ENCODE results near the gene MMP21. TPM values are rescaled to one million over a fixed set of nuclear protein-coding genes. Genes with fewer than 3 reads are reported as not detected.

The MMP21 gene
- total and polyA plus RNA-seq, 10 of the 15 experiments (the other 5 are each of a cell fraction or from before 2014, with no cell fraction given): 0.08 to 0.24 TPM; not detected in 8

DNA sequence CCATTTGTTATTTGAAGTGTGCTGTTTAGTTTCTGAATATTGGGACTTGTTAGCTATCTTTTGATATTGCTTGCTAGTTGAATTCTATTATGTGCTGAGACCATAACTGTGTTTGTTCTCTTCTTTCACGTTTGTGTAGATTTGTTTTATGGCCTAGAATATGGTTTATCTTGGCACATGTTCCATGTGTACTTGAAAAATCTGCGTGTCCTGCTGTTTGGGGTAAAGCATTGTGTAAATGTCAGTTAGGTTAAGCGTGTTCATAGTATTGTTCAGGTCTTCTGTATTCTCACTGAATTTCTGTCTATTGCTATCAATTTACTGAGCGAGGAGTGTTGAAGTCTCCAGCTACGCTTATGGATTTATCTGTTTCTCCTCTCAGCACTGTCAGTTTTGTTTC is 19.4 kb downstream of the MMP21 start:
- RAD21 ChIA-PET (ENCODE audit: unreplicated experiment): no interaction called here
- WGBS (ENCODE audit: insufficient coverage, insufficient replicate concordance, low lambda C conversion rate, missing lambda C conversion rate): 85% methylated on average over 5 of the region's 5 CpGs
- Histone ChIP-seq H3K27ac (ENCODE audit: control insufficient read depth, insufficient read depth) (no peak overlapping the region), H3K79me2 (ENCODE audit: control insufficient read depth, insufficient read depth, low read length) (no peaks in the 10 kb centered on the region), H4K20me1 (ENCODE audit: control insufficient read depth, insufficient read depth) (no peaks in the 10 kb centered on the region; the same call in 1 of the 2 replicates), H3K9me3 (replicated peaks; ENCODE audit: control insufficient read depth, insufficient read depth, low read length) (no peaks in the 10 kb centered on the region), H3K27me3 (replicated peaks in 1 of 2; ENCODE audit: control insufficient read depth in 2 of 2, insufficient read depth in 2 of 2, low read length in 1 of 2) (no peaks in the 10 kb centered on the region), H3K4me2 (ENCODE audit: control insufficient read depth, insufficient read depth) (no peak overlapping the region), H3K4me1 (ENCODE audit: control insufficient read depth, insufficient read depth, low read length) (no peaks in the 10 kb centered on the region), H3K9ac (ENCODE audit: control insufficient read depth, insufficient read depth, low read length) (no peak overlapping the region), H2AFZ (ENCODE audit: control insufficient read depth, low read depth, low read length) (no peak overlapping the region), H3K4me3 (no peak overlapping the region), H3K36me3 (ENCODE audit: control insufficient read depth in 2 of 2, insufficient read depth in 2 of 2, low read length in 1 of 2) (peaks cover 12 to 61% of the 10 kb centered on the region in 2 experiments)
- no peak for FAIRE-seq
- in situ Hi-C loops (cut with MboI): no loop called here
- SMC1A ChIA-PET (ENCODE audit: uncharacterized antibody, unreplicated experiment): interaction anchor here (1.7 kb wide), 1 partner anchor 9 kb away, joined by 4 read pairs; no protein-coding TSS in a partner anchor
- intact Hi-C loops (cut with micrococcal nuclease; ENCODE audit: unreplicated experiment): no loop called here
- CTCF ChIA-PET: interaction anchor here (0.9 to 1.1 kb wide), 4 partner anchors 9 to 58 kb away, joined by 3 to 4 read pairs (median 4); no protein-coding TSS in a partner anchor
- TF ChIP-seq NFYB (IDR thresholded peaks at IDR 0.05; ENCODE audit: insufficient read depth, low read depth, low read length) (no peak), LARP7 (IDR thresholded peaks at IDR 0.05) (no peak), CREB1 (IDR thresholded peaks at IDR 0.05; ENCODE audit: low read depth) (no peak), MTA3 (IDR thresholded peaks at IDR 0.05; ENCODE audit: borderline replicate concordance, low read length) (no peak), POU2F2 (IDR thresholded peaks at IDR 0.05; ENCODE audit: borderline replicate concordance, low read depth, low read length) (no peak), NR2F1 (conservative IDR thresholded peaks at IDR 0.05) (no peak), NRF1 (conservative IDR thresholded peaks at IDR 0.05; ENCODE audit: low read depth, low read length) (no peak), IKZF2 (IDR thresholded peaks at IDR 0.05) (no peak)
- ATAC-seq: no peak
- DNase-seq (ENCODE audit: low read depth, low spot score): no peak
- BruUV-seq (replicated peaks): no TSS peak
- POLR2A ChIA-PET: no interaction called here

DNA sequence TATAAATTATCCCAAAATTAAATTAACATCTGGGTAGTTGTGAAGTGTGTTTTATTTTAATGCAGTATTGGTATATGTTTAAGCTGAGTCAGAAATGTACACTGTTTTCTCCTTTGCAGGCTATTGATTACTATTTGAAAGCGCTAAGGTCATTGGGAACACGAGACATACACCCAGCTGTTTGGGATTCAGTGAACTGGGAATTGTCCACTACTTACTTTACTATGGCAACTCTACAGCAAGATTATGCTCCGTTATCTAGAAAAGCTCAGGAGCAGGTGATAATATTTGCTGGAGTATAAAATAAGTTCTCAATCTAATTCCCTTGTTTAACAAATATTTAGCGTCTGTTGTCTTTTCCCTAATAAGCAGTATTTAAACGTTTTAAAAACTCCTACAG is 28.2 kb downstream of the MMP21 start:
- no peaks in the 10 kb centered on the region for H3K9me3 ChIP-seq (replicated peaks; ENCODE audit: control insufficient read depth, insufficient read depth, low read length)
- DNase-seq (ENCODE audit: low read depth, low spot score) (no peak), ATAC-seq (no peak), FAIRE-seq (no peak)
- no peak overlapping the region for H3K4me3 ChIP-seq
- H3K27ac ChIP-seq (ENCODE audit: control insufficient read depth, insufficient read depth): no peak overlapping the region
- RAD21 ChIA-PET (ENCODE audit: unreplicated experiment): no interaction called here
- WGBS (ENCODE audit: insufficient coverage, insufficient replicate concordance, low lambda C conversion rate, missing lambda C conversion rate): 88% methylated on average over 5 of the region's 5 CpGs
- H3K79me2 ChIP-seq (ENCODE audit: control insufficient read depth, insufficient read depth, low read length): no peaks in the 10 kb centered on the region
- no TSS peak for BruUV-seq (replicated peaks)
- H3K9ac ChIP-seq (ENCODE audit: control insufficient read depth, insufficient read depth, low read length): no peak overlapping the region
- TF ChIP-seq RAD51 (IDR thresholded peaks at IDR 0.05): no peak
- H3K27me3 ChIP-seq (replicated peaks in 1 of 2; ENCODE audit: control insufficient read depth in 2 of 2, insufficient read depth in 2 of 2, low read length in 1 of 2): no peaks in the 10 kb centered on the region
- SMC1A ChIA-PET (ENCODE audit: uncharacterized antibody, unreplicated experiment): interaction anchor here (1.1 kb wide), 1 partner anchor 16 kb away, joined by 3 read pairs; no protein-coding TSS in a partner anchor
- in situ Hi-C loops (cut with MboI) (no loop called here), intact Hi-C loops (cut with micrococcal nuclease; ENCODE audit: unreplicated experiment) (no loop called here)
- peaks cover 12 to 52% of the 10 kb centered on the region in 2 experiments for H3K36me3 ChIP-seq (ENCODE audit: control insufficient read depth in 2 of 2, insufficient read depth in 2 of 2, low read length in 1 of 2)
- POLR2A ChIA-PET: interaction anchor here (0.6 kb wide), 1 partner anchor 932 kb away, joined by 6 read pairs; no protein-coding TSS in a partner anchor
- no peak overlapping the region for H2AFZ ChIP-seq (ENCODE audit: control insufficient read depth, low read depth, low read length)
- no peak overlapping the region for H3K4me2 ChIP-seq (ENCODE audit: control insufficient read depth, insufficient read depth)
- CTCF ChIA-PET: interaction anchor here (0.6 kb wide), 1 partner anchor 788 kb away, joined by 3 read pairs; no protein-coding TSS in a partner anchor
- H3K4me1 ChIP-seq (ENCODE audit: control insufficient read depth, insufficient read depth, low read length): no peaks in the 10 kb centered on the region
- H4K20me1 ChIP-seq (ENCODE audit: control insufficient read depth, insufficient read depth): no peaks in the 10 kb centered on the region
